ENCODE data around the gene KAT2B.

GRCh38 chr3:20143519-20143918 is 103.3 kb downstream of the KAT2B start:
- TF ChIP-seq POLR2A (IDR thresholded peaks at IDR 0.05) = no peak
- TF ChIP-seq CTCF (IDR thresholded peaks at IDR 0.05 in 8 of 11, conservative IDR thresholded peaks at IDR 0.05 in 3 of 11) = no peak
- TF ChIP-seq POLR2AphosphoS5 (IDR thresholded peaks at IDR 0.05) = no peak
